ENCODE measurements around the gene RHOF.

- TF ChIP-seq CTCF (IDR thresholded peaks at IDR 0.05; ENCODE audit: insufficient read depth, low read depth, low read length) (no peak), EZH2 (IDR thresholded peaks at IDR 0.05; ENCODE audit: insufficient read depth, low read length) (no peak)
These were observed 23.6 kb upstream of the RHOF start for GRCh38 chr12:121816925-121817647.

Data from astrocyte (in vitro differentiated cells and primary cell).